A549 treated with ZK216348 at 1 μM for 4 hours (cell line): ENCODE data around the gene CASKIN1. TPM values are rescaled to one million over a fixed set of nuclear protein-coding genes. Genes with fewer than 3 reads are reported as not detected.

ENCODE experiments used
- total RNA-seq: library from RNA; stranded (reverse); fragments of 200-300 nt; extraction: Qiagen RNA extraction; gene quantifications from 5 replicates; pipeline ENCODE4 v1.2.3, GENCODE V29; 2022; ENCODE audit warnings: low read depth

The CASKIN1 gene, protein sequence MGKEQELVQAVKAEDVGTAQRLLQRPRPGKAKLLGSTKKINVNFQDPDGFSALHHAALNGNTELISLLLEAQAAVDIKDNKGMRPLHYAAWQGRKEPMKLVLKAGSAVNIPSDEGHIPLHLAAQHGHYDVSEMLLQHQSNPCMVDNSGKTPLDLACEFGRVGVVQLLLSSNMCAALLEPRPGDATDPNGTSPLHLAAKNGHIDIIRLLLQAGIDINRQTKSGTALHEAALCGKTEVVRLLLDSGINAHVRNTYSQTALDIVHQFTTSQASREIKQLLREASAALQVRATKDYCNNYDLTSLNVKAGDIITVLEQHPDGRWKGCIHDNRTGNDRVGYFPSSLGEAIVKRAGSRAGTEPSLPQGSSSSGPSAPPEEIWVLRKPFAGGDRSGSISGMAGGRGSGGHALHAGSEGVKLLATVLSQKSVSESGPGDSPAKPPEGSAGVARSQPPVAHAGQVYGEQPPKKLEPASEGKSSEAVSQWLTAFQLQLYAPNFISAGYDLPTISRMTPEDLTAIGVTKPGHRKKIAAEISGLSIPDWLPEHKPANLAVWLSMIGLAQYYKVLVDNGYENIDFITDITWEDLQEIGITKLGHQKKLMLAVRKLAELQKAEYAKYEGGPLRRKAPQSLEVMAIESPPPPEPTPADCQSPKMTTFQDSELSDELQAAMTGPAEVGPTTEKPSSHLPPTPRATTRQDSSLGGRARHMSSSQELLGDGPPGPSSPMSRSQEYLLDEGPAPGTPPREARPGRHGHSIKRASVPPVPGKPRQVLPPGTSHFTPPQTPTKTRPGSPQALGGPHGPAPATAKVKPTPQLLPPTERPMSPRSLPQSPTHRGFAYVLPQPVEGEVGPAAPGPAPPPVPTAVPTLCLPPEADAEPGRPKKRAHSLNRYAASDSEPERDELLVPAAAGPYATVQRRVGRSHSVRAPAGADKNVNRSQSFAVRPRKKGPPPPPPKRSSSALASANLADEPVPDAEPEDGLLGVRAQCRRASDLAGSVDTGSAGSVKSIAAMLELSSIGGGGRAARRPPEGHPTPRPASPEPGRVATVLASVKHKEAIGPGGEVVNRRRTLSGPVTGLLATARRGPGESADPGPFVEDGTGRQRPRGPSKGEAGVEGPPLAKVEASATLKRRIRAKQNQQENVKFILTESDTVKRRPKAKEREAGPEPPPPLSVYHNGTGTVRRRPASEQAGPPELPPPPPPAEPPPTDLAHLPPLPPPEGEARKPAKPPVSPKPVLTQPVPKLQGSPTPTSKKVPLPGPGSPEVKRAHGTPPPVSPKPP (N-terminal part only)
- 0.29 to 1.5 TPM (median 0.56 TPM) in 5 replicates for total RNA-seq

GRCh38 chr16:2196162-2196980, at the start of gene CASKIN1:
Gene CASKIN1 (minus strand): TSS chr16:2196605. CDS start chr16:2196432, 173 bp downstream.

GRCh38 chr16:2236337-2237101, 40.1 kb upstream of the CASKIN1 start, which contains the start of gene DNASE1L2:
Gene DNASE1L2 (plus strand): TSS chr16:2236444. CDS start chr16:2236817, 373 bp downstream.

GRCh38 chr16:2223221-2223941, 27.0 kb upstream of the CASKIN1 start, which contains the start of gene E4F1:
Gene E4F1 (plus strand): TSS chr16:2223591. CDS start chr16:2223614, 23 bp downstream.

DNA sequence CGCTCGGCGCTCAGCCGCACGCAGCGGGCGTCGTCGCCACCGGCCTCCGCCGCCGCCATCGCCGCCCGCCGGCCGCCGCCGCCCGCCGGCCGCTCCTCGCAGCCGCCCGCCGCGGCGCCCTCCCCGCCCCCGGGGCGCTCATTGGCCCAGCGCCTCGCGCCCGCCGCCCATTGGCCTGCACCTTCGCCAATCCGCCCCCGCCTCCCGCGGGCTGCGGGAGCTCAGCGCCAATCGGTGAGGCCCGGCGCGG, 18.2 kb upstream of the CASKIN1 start, which contains the start of gene PGP:
Gene PGP (minus strand): TSS at position 122 of the 250 bp plus-strand sequence. CDS start 63 bp downstream, at position 59.

DNA sequence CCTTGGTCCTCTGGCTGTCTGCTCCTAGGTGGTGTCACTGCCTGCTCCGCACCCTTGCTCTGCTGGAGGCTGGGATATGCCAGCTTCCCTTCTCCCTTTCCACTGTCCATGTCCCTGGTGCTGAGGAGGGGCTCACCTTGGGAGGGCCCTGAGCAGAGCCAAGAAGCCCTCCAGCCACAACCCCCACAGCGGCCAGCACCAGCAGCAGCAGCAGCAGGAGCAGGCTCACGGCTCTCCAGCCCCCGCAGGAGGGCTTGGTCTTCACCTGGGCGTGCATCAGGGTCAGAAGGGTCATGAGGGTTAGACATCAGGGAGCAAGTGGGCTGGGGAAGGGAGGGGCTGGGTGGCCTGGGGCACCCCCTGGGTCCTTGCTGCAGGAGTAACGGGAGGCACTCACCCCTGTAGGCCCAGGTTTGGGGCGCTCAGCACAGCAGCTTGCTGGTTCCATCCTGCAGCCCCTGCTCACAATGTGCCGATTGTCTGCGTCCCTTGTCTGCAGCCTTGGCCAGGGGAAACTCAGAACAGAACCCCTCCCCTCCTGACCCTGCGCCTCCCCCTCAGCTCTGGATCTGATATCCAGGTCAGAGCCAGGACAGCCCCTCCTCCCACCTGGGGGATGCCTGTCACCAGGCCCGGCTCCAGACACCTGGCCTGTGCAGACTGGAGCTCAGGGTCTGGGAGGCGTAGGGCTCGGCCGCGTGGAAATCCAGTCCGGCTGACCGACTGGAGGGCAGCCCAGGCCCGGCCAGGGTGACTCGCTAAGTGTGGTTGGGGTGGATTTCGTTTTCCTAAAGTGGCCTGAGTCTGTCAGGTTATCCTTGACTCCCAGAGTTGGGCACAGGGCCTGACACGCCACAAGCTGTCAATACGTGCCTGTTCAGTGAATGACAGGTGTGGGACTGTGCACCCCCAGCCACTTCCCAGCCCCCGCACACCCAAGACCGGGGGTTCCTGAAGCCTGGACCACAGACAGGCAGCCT, 14.3 kb upstream of the CASKIN1 start, which contains the start of gene BRICD5:
Gene BRICD5 (minus strand): TSS at position 478 of the 980 bp plus-strand sequence. CDS start 30 bp downstream, at position 448.

GRCh38 chr16:2205104-2205966, 8.9 kb upstream of the CASKIN1 start, which contains the start of gene MLST8:
Gene MLST8 (plus strand): TSS chr16:2205454. CDS start chr16:2206086, 632 bp downstream.

DNA sequence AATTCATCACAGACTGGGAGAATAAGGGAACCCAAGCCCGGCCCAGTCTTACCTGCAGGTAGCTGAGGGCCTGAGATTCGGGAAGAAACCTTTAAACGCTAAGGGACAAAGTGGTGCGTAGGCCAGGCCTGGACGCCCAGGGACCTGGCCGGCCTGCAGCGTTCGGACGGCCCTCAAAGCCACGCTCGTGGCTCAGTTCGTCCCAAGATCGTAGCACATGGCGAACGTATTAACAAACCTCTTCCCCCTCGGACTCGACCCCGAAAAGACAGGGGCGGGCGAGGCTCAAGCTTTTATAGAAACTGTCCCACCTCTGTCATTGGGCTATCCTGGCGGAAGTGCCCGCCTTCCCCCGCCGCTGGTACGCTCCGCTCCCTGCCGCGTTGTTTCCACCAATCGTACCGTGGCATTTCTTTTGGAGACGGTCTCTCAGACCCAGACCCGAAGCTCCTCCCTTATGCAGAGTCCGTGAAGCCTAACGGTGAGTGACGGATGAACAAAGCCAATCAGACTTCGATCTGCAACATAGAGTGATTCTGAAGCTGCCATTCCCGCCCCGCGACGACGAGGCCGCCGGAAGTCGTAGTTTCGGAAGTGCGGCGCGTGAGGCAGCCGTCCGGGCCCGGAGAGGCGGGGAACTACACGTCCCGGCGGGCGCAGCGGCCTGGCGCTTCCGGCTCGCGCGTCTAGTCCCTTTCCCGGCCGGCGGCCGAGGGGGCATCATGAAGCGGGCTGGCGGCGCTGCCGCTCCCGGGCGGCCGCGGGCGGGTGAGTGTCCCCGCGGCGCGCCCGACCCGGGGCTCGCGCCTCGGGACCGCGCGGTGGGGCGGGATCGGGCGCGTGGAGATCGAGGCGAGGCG, 41.1 kb downstream of the CASKIN1 start, which contains the start of gene TRAF7:
Gene TRAF7 (plus strand): TSS at position 692 of the 860 bp plus-strand sequence. CDS start 8,139 bp downstream, outside the sequence.

GRCh38 chr16:2147981-2148671, 48.3 kb downstream of the CASKIN1 start, which contains the start of gene RAB26:
Gene RAB26 (plus strand): TSS chr16:2148625. CDS start chr16:2148784, 159 bp downstream.

DNA sequence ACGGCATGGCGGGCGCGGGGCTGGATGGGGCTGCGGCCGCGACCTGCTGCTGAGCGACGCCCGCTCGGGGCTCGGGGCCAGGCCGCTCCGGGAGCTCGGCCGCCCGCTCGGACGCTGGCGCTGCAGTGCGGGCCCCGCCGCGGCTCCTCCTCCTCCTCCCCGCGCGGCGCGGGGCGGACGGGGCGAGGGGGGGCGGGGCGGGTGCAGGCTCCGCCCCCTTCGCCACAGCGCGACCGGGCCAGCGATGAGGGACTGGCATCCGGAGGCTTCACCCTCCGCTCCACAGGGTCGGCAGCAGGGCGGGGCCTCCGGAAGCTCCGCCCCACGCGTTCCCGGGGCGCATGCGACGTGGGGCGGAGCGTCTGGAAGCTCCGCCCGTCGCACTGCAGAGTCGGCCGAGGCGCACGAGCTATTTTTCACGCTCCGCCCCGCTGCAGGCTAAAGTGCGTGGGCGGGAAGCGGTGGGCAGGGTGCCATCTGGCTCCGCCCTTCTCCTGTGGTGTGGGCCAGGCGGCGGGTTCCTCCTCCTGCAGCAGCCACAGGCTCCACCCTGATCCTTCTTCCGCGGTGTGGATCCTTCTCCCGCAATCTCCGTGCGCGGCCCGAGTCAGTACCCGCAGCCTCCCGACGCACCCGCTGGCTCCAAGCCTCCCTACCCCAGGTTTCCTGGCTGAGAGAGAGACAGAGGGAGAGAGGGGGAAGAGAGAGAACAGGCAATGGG, 60.5 kb downstream of the CASKIN1 start, which contains the start of gene PKD1:
Gene PKD1 (minus strand): TSS at position 129 of the 721 bp plus-strand sequence. CDS start 209 bp downstream, outside the sequence.

Other genes starting within 250 kb of the CASKIN1 start
- not detected in 5 replicates for gene RPL3L, start 241.9 kb downstream of the CASKIN1 start, total RNA-seq
- gene NDUFB10, start 237.1 kb downstream of the CASKIN1 start, total RNA-seq, result 246 to 312 TPM (median 253 TPM) in 5 replicates
- 2,814 to 5,362 TPM (median 5,215 TPM) in 5 replicates for gene RPS2, start 231.8 kb downstream of the CASKIN1 start, total RNA-seq
- not detected in 5 replicates for gene RNF151, start 229.7 kb downstream of the CASKIN1 start, total RNA-seq
- 22.3 to 41.6 TPM (median 37.2 TPM) in 5 replicates for gene TBL3, start 224.6 kb downstream of the CASKIN1 start, total RNA-seq
- gene NOXO1, start 215.1 kb downstream of the CASKIN1 start, total RNA-seq, result 0.24 to 0.63 TPM (median 0.34 TPM) in 4 of 5 replicates, not detected in the other
- 29.3 to 47.4 TPM (median 42.7 TPM) in 5 replicates for gene GFER, start 212.4 kb downstream of the CASKIN1 start, total RNA-seq
- gene SYNGR3, start 206.6 kb downstream of the CASKIN1 start, total RNA-seq, result 4.4 to 8.7 TPM (median 8.3 TPM) in 5 replicates
- gene ZNF598, start 186.8 kb downstream of the CASKIN1 start, total RNA-seq, result 34.2 to 63.9 TPM (median 59.5 TPM) in 5 replicates
- 0.65 to 1.6 TPM (median 1.1 TPM) in 4 of 5 replicates, not detected in the other for gene NPW, start 176.8 kb downstream of the CASKIN1 start, total RNA-seq
- gene NHERF2, start 169.7 kb downstream of the CASKIN1 start, total RNA-seq, result 32.5 to 64.5 TPM (median 58.3 TPM) in 5 replicates
- 30.3 to 50.9 TPM (median 43.8 TPM) in 5 replicates for gene NTHL1, start 148.8 kb downstream of the CASKIN1 start, total RNA-seq
- gene TSC2, start 148.6 kb downstream of the CASKIN1 start, total RNA-seq, result 27.2 to 50.2 TPM (median 37.1 TPM) in 5 replicates
- gene PKD1, start 60.7 kb downstream of the CASKIN1 start, total RNA-seq, result 27.4 to 65.1 TPM (median 52.5 TPM) in 5 replicates
- 3.0 to 4.2 TPM (median 3.6 TPM) in 5 replicates for gene RAB26, start 48.0 kb downstream of the CASKIN1 start, total RNA-seq
- gene TRAF7, start 40.8 kb downstream of the CASKIN1 start, total RNA-seq, result 26.8 to 66.2 TPM (median 54.0 TPM) in 5 replicates
- gene MLST8, start 8.8 kb upstream of the CASKIN1 start, total RNA-seq, result 33.6 to 52.3 TPM (median 51.7 TPM) in 5 replicates
- gene BRICD5, start 14.3 kb upstream of the CASKIN1 start, total RNA-seq, result 2.8 to 6.7 TPM (median 5.2 TPM) in 5 replicates
- 14.5 to 39.0 TPM (median 37.6 TPM) in 5 replicates for gene PGP, start 18.2 kb upstream of the CASKIN1 start, total RNA-seq
- 11.9 to 30.7 TPM (median 24.8 TPM) in 5 replicates for gene E4F1, start 27.0 kb upstream of the CASKIN1 start, total RNA-seq
- 0.75 to 2.1 TPM (median 1.6 TPM) in 5 replicates for gene DNASE1L2, start 39.8 kb upstream of the CASKIN1 start, total RNA-seq
- gene ECI1, start 55.0 kb upstream of the CASKIN1 start, total RNA-seq, result 41.0 to 92.8 TPM (median 86.3 TPM) in 5 replicates
- 254 to 289 TPM (median 260 TPM) in 5 replicates for gene RNPS1, start 71.5 kb upstream of the CASKIN1 start, total RNA-seq
- gene ABCA3, start 144.1 kb upstream of the CASKIN1 start, total RNA-seq, result 13.8 to 23.1 TPM (median 19.7 TPM) in 5 replicates
- gene CCNF, start 232.8 kb upstream of the CASKIN1 start, total RNA-seq, result 16.8 to 24.3 TPM (median 23.8 TPM) in 5 replicates